K562 (cell line): ENCODE data around the gene TULP1. TPM values are rescaled to one million over a fixed set of nuclear protein-coding genes. Genes with fewer than 3 reads are reported as not detected.

Source experiments
- ATAC-seq: fragments of 200-7000 bp; cut with Tn5 transposase; 3 replicates; pipeline ENCODE4 v1.9.1; 2020; ENCODE audit warnings: moderate library complexity
- BruUV-seq: library from RNA; stranded (reverse); fragments of 400-500 nt; replicated peaks from 2 replicates; lab custom pipeline; 2021; lab: Mats Ljungman, UMichigan
- CTCF ChIA-PET: fragments of 300-600 bp; formaldehyde crosslinking; extraction: SDS; loops from one replicate; lab custom pipeline; 2021; ENCODE audit warnings: low intra/inter-chr PET ratio; lab: Yijun Ruan, JAX
- POLR2A ChIA-PET: fragments of 300-600, 350-650 bp; sonication (Branson Sonifier 250); formaldehyde crosslinking; extraction: SDS; loops from one replicate; lab custom pipeline; 2021; ENCODE audit warnings: antibody characterized with exemption, inconsistent platforms; lab: Yijun Ruan, JAX
- DNase-seq, 4 experiments: peaks; one replicate each; pipeline versions ENCODE4 v3.0.0 to v3.0.0-alpha.2; 2011 to 2018; ENCODE audit warnings: low spot score in 3 of 4, mixed read lengths in 3 of 4; ENCODE audit errors: extremely low read depth in 1 of 4
- FAIRE-seq: peaks from 2 replicates; lab custom pipeline; 2011; peaks lifted over from hg19 to GRCh38; lab: Jason Lieb, UNC
- H2AFZ ChIP-seq: 2 replicates; pipeline ENCODE4 v1.6.0; 2011; ENCODE audit warnings: low read depth, low read length, control low read depth, inconsistent platforms
- H3K27ac ChIP-seq: fragments of 200-600 bp; 3 replicates; pipeline ENCODE4 v1.8.0; 2011; ENCODE audit warnings: low read depth, mild to moderate bottlenecking, control low read depth, inconsistent platforms, low read length, moderate library complexity, mixed read lengths; ENCODE audit errors: extremely low read depth
- H3K27me3 ChIP-seq, 2 experiments: fragments of 300-600 bp in 1 of 2; 2 replicates in 1 of 2; 3 replicates in 1 of 2; pipeline versions ENCODE4 v1.6.0 to v1.8.0; 2011; ENCODE audit warnings: inconsistent platforms in 2 of 2, low read length in 2 of 2, mild to moderate bottlenecking in 1 of 2, mixed read lengths in 1 of 2, moderate library complexity in 1 of 2; ENCODE audit not compliant: control insufficient read depth in 2 of 2, insufficient read depth in 2 of 2
- H3K36me3 ChIP-seq: fragments of 300-600 bp; 3 replicates; pipeline ENCODE4 v1.8.0; 2011; ENCODE audit warnings: mild to moderate bottlenecking, low read length, inconsistent platforms; ENCODE audit not compliant: control insufficient read depth, insufficient read depth
- H3K4me1 ChIP-seq, 2 experiments: fragments of 200-600 bp in 1 of 2; replicated peaks in 1 of 2; 2 replicates in 1 of 2; 3 replicates in 1 of 2; pipeline versions ENCODE4 v1.5.1 to v1.8.0; 2011; ENCODE audit warnings: inconsistent platforms in 2 of 2, low read length in 2 of 2, mild to moderate bottlenecking in 1 of 2, mixed read lengths in 1 of 2, moderate library complexity in 1 of 2; ENCODE audit not compliant: control insufficient read depth in 2 of 2, insufficient read depth in 2 of 2
- H3K4me2 ChIP-seq: 2 replicates; pipeline ENCODE4 v1.6.1; 2011; ENCODE audit warnings: low read length, control low read depth, inconsistent platforms, mixed read lengths; ENCODE audit not compliant: insufficient read depth
- H3K4me3 ChIP-seq: fragments of 200-600 bp; sonication (generic), shearing (Covaris generic); 2 replicates; pipeline ENCODE4 v1.5.1; 2016; ENCODE audit warnings: control low read depth, inconsistent platforms
- H3K79me2 ChIP-seq: fragments of 200-600 bp; 3 replicates; pipeline ENCODE4 v1.8.0; 2011; ENCODE audit warnings: low read length, inconsistent platforms; ENCODE audit not compliant: control insufficient read depth, insufficient read depth
- H3K9ac ChIP-seq, 2 experiments: 2 replicates each; pipeline versions ENCODE4 v1.6.0 to v1.6.1; 2011; ENCODE audit warnings: low read depth in 2 of 2, low read length in 2 of 2, control low read depth in 1 of 2, inconsistent platforms in 1 of 2, mild to moderate bottlenecking in 1 of 2, mixed read lengths in 1 of 2; ENCODE audit not compliant: insufficient read depth in 1 of 2
- H3K9me1 ChIP-seq: one replicate; pipeline ENCODE4 v1.6.0; 2011; ENCODE audit warnings: inconsistent platforms, mild to moderate bottlenecking, low read length, moderate library complexity; ENCODE audit not compliant: control insufficient read depth, insufficient read depth
- H3K9me3 ChIP-seq: replicated peaks from 2 replicates; pipeline ENCODE4 v1.5.1; 2011; ENCODE audit warnings: low read depth, low read length, inconsistent platforms; ENCODE audit not compliant: control insufficient read depth, insufficient read depth
- H4K20me1 ChIP-seq: replicated peaks from 2 replicates; pipeline ENCODE4 v1.6.1; 2011; ENCODE audit warnings: low read length, inconsistent platforms, mixed read lengths; ENCODE audit not compliant: control insufficient read depth, insufficient read depth
- CEBPG ChIP-seq, 3 experiments: fragments of 200-800 bp in 1 of 3; sonication (Bioruptor generic) in 1 of 3; sonication (generic) in 1 of 3; formaldehyde crosslinking in 1 of 3; IDR thresholded peaks in 2 of 3; conservative IDR thresholded peaks in 1 of 3; 2 replicates each; pipeline versions ENCODE4 v1.6.1 to v1.8.0; 2016 to 2022; ENCODE audit warnings: missing compliant biosample characterization in 2 of 3, missing genetic modification characterization in 2 of 3, mild to moderate bottlenecking in 1 of 3, missing genetic modification reagents in 1 of 3
- EP300 ChIP-seq: IDR thresholded peaks from 2 replicates; pipeline ENCODE4 v1.6.1; 2012; ENCODE audit warnings: low read length, improper control_type of control experiment
- MEIS2 ChIP-seq: fragments of 450-650 bp; IDR thresholded peaks from 2 replicates; pipeline ENCODE4 v1.6.1; 2014; ENCODE audit warnings: mild to moderate bottlenecking; ENCODE audit not compliant: partially characterized antibody
- ZFP36 ChIP-seq: fragments of 150-350 bp; IDR thresholded peaks from 2 replicates; pipeline ENCODE4 v1.6.1; 2018; ENCODE audit warnings: low read length, low read depth; ENCODE audit not compliant: partially characterized antibody
- ZNF146 ChIP-seq: IDR thresholded peaks from one replicate; pipeline ENCODE4 v1.6.1; 2018; ENCODE audit warnings: missing compliant biosample characterization; ENCODE audit not compliant: unreplicated experiment
- WGBS: fragments of 100-300 bp; shearing (Covaris generic); methylation state at CpG from one replicate; pipeline ENCODE4 v1.1.6; 2016; ENCODE audit warnings: low coverage, mixed read lengths; ENCODE audit not compliant: insufficient coverage; ENCODE audit errors: missing lambda C conversion rate; 5-methylcytosine and 5-hydroxymethylcytosine counted together
- in situ Hi-C: fragments of 300-500 bp; cut with MboI; formaldehyde crosslinking; loops from 4 replicates; pipeline ENCODE4 v1.15.0; 2018; ENCODE audit warnings: inconsistent platforms, mixed read lengths
- intact Hi-C: fragments of 100-400 bp; cut with micrococcal nuclease; formaldehyde crosslinking; loops from 2 replicates; pipeline ENCODE4 v1.14.2; 2022
- polyA plus RNA-seq, 8 experiments: library from polyadenylated mRNA; depleted of rRNA in 4 of 8; stranded (reverse) in 5 of 8; unstranded in 3 of 8; fragments of >200 nt; fragmentation: Nextera tagmentation in 2 of 8; fragmentation: Illumina TruSeq in 1 of 8; extraction: Ambion mirVana in 2 of 8; extraction: Trizol in 1 of 8; gene quantifications; 2 replicates each; pipeline versions ENCODE4 v1.2.1 to v1.2.3, GENCODE V29; 2011 to 2014; ENCODE audit warnings: inconsistent platforms in 1 of 8, missing spikeins in 1 of 8
- total RNA-seq, 7 experiments: library from RNA; depleted of rRNA in 6 of 7; stranded (reverse); fragments of >200 nt in 6 of 7; fragmentation: Illumina TruSeq in 2 of 7; extraction: Trizol in 2 of 7; gene quantifications; 2 replicates each; pipeline versions ENCODE4 v1.2.1 to v1.2.3, GENCODE V29; 2011 to 2021; ENCODE audit warnings: low replicate concordance in 1 of 7

TULP1 gene
- total and polyA plus RNA-seq, 9 of the 15 experiments (the other 6 are each of a cell fraction or from before 2014, with no cell fraction given) = 0.06 to 0.17 (median 0.09) TPM; not detected in 6

DNA sequence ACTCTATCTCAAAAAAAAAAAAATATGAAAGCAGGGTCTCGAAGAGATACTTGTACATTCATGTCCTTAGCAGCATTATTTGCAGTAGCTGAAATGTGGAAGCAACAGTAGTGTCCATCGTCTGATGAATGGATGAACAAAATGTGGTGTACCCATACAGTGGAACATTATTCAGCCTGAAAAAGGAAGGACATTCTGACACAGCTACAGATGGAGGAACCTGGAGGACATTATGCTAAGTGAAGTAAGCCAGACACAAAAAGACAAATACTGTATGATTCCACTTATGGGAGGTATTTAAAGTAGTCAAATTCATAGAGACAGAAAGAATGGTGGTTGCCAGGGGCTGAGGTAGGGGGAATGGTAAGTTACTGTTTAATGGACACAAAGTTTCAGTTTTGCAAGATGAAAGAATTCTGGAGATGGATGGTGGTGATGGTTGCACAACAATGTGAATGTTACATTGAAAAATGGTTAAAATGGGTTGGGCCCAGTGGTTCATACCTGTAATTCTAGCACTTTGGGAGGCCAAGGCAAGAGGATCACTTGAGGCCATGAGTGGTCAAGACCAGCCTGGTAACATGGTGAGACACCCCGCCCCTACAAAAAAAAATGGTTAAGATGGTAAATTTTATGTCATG lies 11.8 kb upstream of the TULP1 start:
- Histone ChIP-seq H3K4me1 (peaks cover 0 to 3% of the 10 kb centered on the region in 2 experiments; a peak in 2 of 5 replicates), H3K79me2 (no peaks in the 10 kb centered on the region), H3K9me3 (no peaks in the 10 kb centered on the region), H3K27me3 (peaks cover 24 to 47% of the 10 kb centered on the region in 2 experiments), H3K9me1 (no peaks in the 10 kb centered on the region), H2AFZ (no peak overlapping the region), H3K27ac (no peak overlapping the region), H3K4me2 (no peak overlapping the region), H3K36me3 (no peaks in the 10 kb centered on the region), H3K4me3 (no peak overlapping the region), H4K20me1 (no peaks in the 10 kb centered on the region), H3K9ac (no peak overlapping the region)
- ChIA-PET CTCF (no interaction called here), POLR2A (no interaction called here)
- TF ChIP-seq EP300 = no peak
- TF ChIP-seq ZFP36 = no peak
- no peak for TF ChIP-seq MEIS2
- TF ChIP-seq ZNF146 (CRISPR knock-in tag) = peak; percentile 41
- TF ChIP-seq CEBPG (CRISPR knock-in tag; IDR thresholded peaks at IDR 0.05) = no peak
- TF ChIP-seq CEBPG (tag; conservative IDR thresholded peaks at IDR 0.05 in 1 of 2, IDR thresholded peaks at IDR 0.05 in 1 of 2) = 0 out of 4 replicates have a peak, but pooled peaks of 1 of the 2 experiments have one; percentile 10
- intact Hi-C loops (loop anchor here (5.0 to 10.0 kb wide), 4 partner anchors 58 to 570 kb away; partner anchors contain the start of gene DEF6), in situ Hi-C loops (loop anchor here (5.0 kb wide), 1 partner anchor 213 kb away; the partner anchor contains the start of gene ARMC12)
- no TSS peak for BruUV-seq
- 3% methylated on average over 3 of the region's 3 CpGs for WGBS
- no peak for DNase-seq
- no peak for FAIRE-seq
- no peak for ATAC-seq
